Suppressor macrophage (primary cell): ENCODE results near the gene LLGL2.

ENCODE experiments used
- DNase-seq, 4 experiments: peaks; one replicate each; pipeline ENCODE4 v3.0.0-alpha.2; 2020 to 2022

LLGL2 gene

GRCh38 chr17:75619506-75620431, 94.3 kb downstream of the LLGL2 start:
- DNase-seq: peak in 3 of 4 experiments; percentile 24 to 44 (median 33)

GRCh38 chr17:75621489-75621888, 96.0 kb downstream of the LLGL2 start:
- DNase-seq: no peak

GRCh38 chr17:75622076-75622475, 96.6 kb downstream of the LLGL2 start:
- DNase-seq: no peak

GRCh38 chr17:75622771-75623273, 97.3 kb downstream of the LLGL2 start:
- no peak for DNase-seq

GRCh38 chr17:75623386-75623785, 97.9 kb downstream of the LLGL2 start:
- DNase-seq: no peak

GRCh38 chr17:75624021-75624420, 98.5 kb downstream of the LLGL2 start:
- no peak for DNase-seq
